SK-N-SH treated with all-trans-retinoic acid at 6 μM for 48 hours (cell line): ENCODE data around the gene C15orf62.

Source experiments
- BACH2 ChIP-seq: fragments of 250-450 bp; sonication (Bioruptor Pico); IDR thresholded peaks from 2 replicates; pipeline ENCODE4 v1.9.0; 2021; ENCODE audit warnings: mild to moderate bottlenecking, borderline replicate concordance
- OSR1 ChIP-seq: fragments of 250-450 bp; sonication (Bioruptor Pico); IDR thresholded peaks from 2 replicates; pipeline ENCODE4 v1.8.0; 2022; ENCODE audit warnings: moderate library complexity, mild to moderate bottlenecking, inconsistent platforms

DNA sequence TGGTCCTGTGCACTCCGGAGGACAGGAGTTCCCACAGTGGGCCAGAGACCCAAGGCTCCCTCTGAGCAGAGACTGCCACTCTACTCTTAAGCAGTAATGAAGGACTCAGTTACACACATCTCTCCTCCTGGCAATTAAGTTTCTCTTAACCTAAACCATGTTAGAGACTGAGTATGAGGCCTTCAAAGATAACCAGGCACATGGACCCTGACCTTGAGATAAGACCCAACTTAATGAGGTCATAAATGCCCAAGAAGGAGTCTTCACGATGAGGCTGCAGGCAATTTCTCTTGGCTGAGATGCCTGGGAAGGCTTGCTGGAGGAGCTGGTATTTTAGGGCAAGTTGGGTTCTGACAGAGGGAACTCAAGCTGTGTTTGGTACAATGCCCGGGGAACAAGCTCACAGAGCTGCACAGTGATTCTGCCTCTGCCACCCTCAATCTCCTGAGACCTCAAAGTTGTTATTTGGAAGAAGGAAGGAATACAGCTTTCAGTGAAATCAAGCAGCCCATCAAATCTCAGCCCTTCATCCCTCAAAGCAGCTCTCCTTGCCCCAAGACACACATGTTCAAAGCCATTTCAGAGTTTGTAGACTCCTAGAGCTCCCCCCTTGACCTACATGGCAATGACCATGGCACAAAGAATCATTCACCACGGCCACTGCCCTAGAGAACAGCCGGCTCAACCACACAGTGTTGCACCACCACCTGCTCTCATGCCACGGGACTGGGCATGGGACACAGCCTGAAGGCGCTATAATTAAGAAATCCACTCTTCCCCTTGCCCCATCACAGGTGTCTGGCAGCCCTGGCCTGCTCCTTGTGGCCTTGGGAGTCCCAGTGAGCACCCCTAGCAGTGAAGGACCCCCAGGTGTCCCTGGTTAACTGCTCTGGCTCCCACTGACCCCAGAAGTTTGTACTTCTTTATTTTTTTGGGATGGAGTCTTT lies 21.8 kb upstream of the C15orf62 start:
- TF ChIP-seq BACH2 = no peak
- TF ChIP-seq OSR1 (CRISPR knock-in tag) = no peak
